Spleen (tissue), 11 donors: ENCODE data around the gene RASSF5. TPM values are rescaled to one million over a fixed set of nuclear protein-coding genes. Genes with fewer than 3 reads are reported as not detected.

Experiments
- DNase-seq: peaks from one replicate; pipeline ENCODE4 v3.0.0-alpha.2; 2020
- H3K27ac ChIP-seq, 8 donors: fragments of 200-600 bp; sonication (generic) in 7 of 8; 1 replicate in 4 of 8; 2 replicates in 4 of 8; pipeline versions ENCODE4 v1.5.0 to v1.8.0; 2016 to 2021; ENCODE audit warnings: inconsistent platforms in 4 of 8, mild to moderate bottlenecking in 4 of 8, moderate library complexity in 1 of 8
- H3K27me3 ChIP-seq, 7 donors: fragments of 200-600 bp; sonication (generic) in 6 of 7; replicated peaks in 1 of 7; 1 replicate in 4 of 7; 2 replicates in 3 of 7; pipeline versions ENCODE4 v1.5.0 to v1.8.0; 2016 to 2021; ENCODE audit warnings: inconsistent platforms in 3 of 7, mild to moderate bottlenecking in 1 of 7
- H3K36me3 ChIP-seq, 6 donors: fragments of 200-600 bp; sonication (generic) in 5 of 6; 1 replicate in 4 of 6; 2 replicates in 2 of 6; pipeline versions ENCODE4 v1.5.0 to v1.8.0; 2016 to 2021; ENCODE audit warnings: inconsistent platforms in 2 of 6
- H3K4me1 ChIP-seq, 6 donors: fragments of 200-600 bp; sonication (generic) in 5 of 6; 1 replicate in 3 of 6; 2 replicates in 3 of 6; pipeline versions ENCODE4 v1.5.0 to v1.8.0; 2016 to 2021; ENCODE audit warnings: inconsistent platforms in 3 of 6
- H3K4me3 ChIP-seq, 8 donors: fragments of 200-600 bp; sonication (generic) in 7 of 8; 1 replicate in 4 of 8; 2 replicates in 4 of 8; pipeline versions ENCODE4 v1.5.0 to v1.8.0; 2016 to 2021; ENCODE audit warnings: inconsistent platforms in 4 of 8, mild to moderate bottlenecking in 4 of 8, moderate library complexity in 2 of 8
- H3K9me3 ChIP-seq, 8 donors: fragments of 200-600 bp; sonication (generic) in 7 of 8; 1 replicate in 4 of 8; 2 replicates in 4 of 8; pipeline versions ENCODE4 v1.5.0 to v1.8.0; 2016 to 2021; ENCODE audit warnings: inconsistent platforms in 4 of 8
- CTCF ChIP-seq, 11 experiments: fragments of 200-600 bp in 7 of 11; fragments of 450-650 bp in 4 of 11; sonication (generic) in 4 of 11; IDR thresholded peaks in 8 of 11; conservative IDR thresholded peaks in 3 of 11; 1 replicate in 7 of 11; 2 replicates in 4 of 11; pipeline versions ENCODE4 v1.4.0 to v1.8.0; 2016 to 2021; ENCODE audit warnings: antibody characterized with exemption in 11 of 11, inconsistent platforms in 4 of 11, mild to moderate bottlenecking in 1 of 11
- POLR2A ChIP-seq, 3 donors: fragments of 450-650 bp; IDR thresholded peaks; one replicate each; pipeline ENCODE4 v1.5.1; 2017; ENCODE audit warnings: antibody characterized with exemption in 3 of 3, mild to moderate bottlenecking in 1 of 3
- POLR2AphosphoS5 ChIP-seq, 3 donors: sonication (generic); formaldehyde crosslinking; IDR thresholded peaks; one replicate each; pipeline ENCODE4 v1.5.1; 2017; ENCODE audit warnings: antibody characterized with exemption in 3 of 3
- WGBS, 5 donors: extraction: QIAGEN DNeasy Blood & Tissue Kit in 3 of 5; methylation state at CpG; one replicate each; pipeline versions ENCODE4 v1.1.5 to v1.1.7; 2013 to 2018; 5-methylcytosine and 5-hydroxymethylcytosine counted together
- intact Hi-C: fragments of 100-400 bp; cut with DNase I; formaldehyde crosslinking; loops from one replicate; pipeline ENCODE4 v1.15.0; 2023; ENCODE audit warnings: low total_unique reads
- polyA plus RNA-seq, 3 donors: library from polyadenylated mRNA; stranded (reverse); fragments of 200-250 nt; gene quantifications; one replicate each; pipeline ENCODE4 v1.2.1, GENCODE V29; 2013
- total RNA-seq, 7 donors: library from RNA; depleted of rRNA in 3 of 7; stranded (reverse); fragments of >200 nt in 3 of 7; fragmentation: NEBNext Ultra II Directional in 4 of 7; extraction: Animal tissue kit (Norgen Biotek cat#: 25700) in 4 of 7; gene quantifications; one replicate each; pipeline versions ENCODE4 v1.1.0 to v1.2.1, GENCODE V29; 2016 to 2021
- donor health status: healthy with polysubstance abuse.
- donor health status: DM: no; HTN: no; CAD: no; lungs with moderate emphysema.
- donor health status: DM: no; HTN: no; CAD: no.
- donor health status: Bipolar disorder and iron deficiency.
- donor health status: healthy.
- donor health status: DM: no; HTN: no; CAD: no.
- donor health status: DM: yes; HTN: yes; CAD: no.

The RASSF5 gene
- total and polyA plus RNA-seq, 10 donors: 32.2 to 168 (median 127) TPM

GRCh38 chr1:206555473-206555935, 48.2 kb downstream of the RASSF5 start:
- Histone ChIP-seq H3K27me3 (no peaks in the 10 kb centered on the region), H3K27ac (peak overlapping the region in 7 of 8 donors; percentile 54 to 100 (median 94)), H3K4me1 (peaks cover 33 to 99% (median 68%) of the 10 kb centered on the region in 6 donors), H3K4me3 (peak overlapping the region in 1 of 8 donors; percentile 75), H3K9me3 (no peaks in the 10 kb centered on the region), H3K36me3 (peaks cover 0 to 8% (median 0%) of the 10 kb centered on the region in 6 donors)
- DNase-seq: peak; percentile 83
- TF ChIP-seq CTCF (IDR thresholded peaks at IDR 0.05 in 8 of 11, conservative IDR thresholded peaks at IDR 0.05 in 3 of 11) (no peak), POLR2AphosphoS5 (IDR thresholded peaks at IDR 0.05) (peak in 1 of 3 donors; percentile 44)
- 45 to 61% (median 52%) methylated on average over 9 to 10 of the region's 10 CpGs for WGBS, 5 donors
- intact Hi-C loops: no loop called here

- no peak for DNase-seq
- Histone ChIP-seq H3K27ac (peak overlapping the region; percentile 76 to 100 (median 95)), H3K4me3 (peak overlapping the region in 7 of 8 donors; percentile 70 to 96 (median 84)), H3K9me3 (no peaks in the 10 kb centered on the region), H3K27me3 (no peaks in the 10 kb centered on the region), H3K36me3 (peaks cover 0 to 15% (median 2%) of the 10 kb centered on the region in 6 donors), H3K4me1 (peaks cover 40 to 99% (median 73%) of the 10 kb centered on the region in 6 donors)
- TF ChIP-seq POLR2A (IDR thresholded peaks at IDR 0.05) (no peak), POLR2AphosphoS5 (IDR thresholded peaks at IDR 0.05) (no peak), CTCF (IDR thresholded peaks at IDR 0.05 in 8 of 11, conservative IDR thresholded peaks at IDR 0.05 in 3 of 11) (no peak)
- intact Hi-C loops: no loop called here
- 70 to 84% (median 75%) methylated on average over 7 of the region's 7 CpGs for WGBS, 5 donors
Measured at GRCh38 chr1:206556047-206556749, 48.9 kb downstream of the RASSF5 start.

GRCh38 chr1:206556750-206557635, 49.7 kb downstream of the RASSF5 start:
- peak in 4 of 11 experiments; percentile 4 to 52 (median 30) for TF ChIP-seq CTCF (IDR thresholded peaks at IDR 0.05 in 8 of 11, conservative IDR thresholded peaks at IDR 0.05 in 3 of 11)
- TF ChIP-seq POLR2A (IDR thresholded peaks at IDR 0.05): peak in 2 of 3 donors; percentile 74 to 79
- peak; percentile 94 to 97 (median 97) for TF ChIP-seq POLR2AphosphoS5 (IDR thresholded peaks at IDR 0.05)
- intact Hi-C loops: no loop called here
- Histone ChIP-seq H3K27me3 (no peaks in the 10 kb centered on the region), H3K9me3 (no peaks in the 10 kb centered on the region), H3K36me3 (peaks cover 0 to 23% (median 5%) of the 10 kb centered on the region in 6 donors), H3K4me1 (peaks cover 46 to 99% (median 77%) of the 10 kb centered on the region in 6 donors), H3K27ac (peak overlapping the region; percentile 76 to 100 (median 95)), H3K4me3 (peak overlapping the region; percentile 56 to 96 (median 81))
- DNase-seq: peak; percentile 99
- WGBS, 5 donors: 0 to 2% (median 1%) methylated on average over 45 to 67 of the region's 67 CpGs
